ENCODE data around the gene RERE.

Gene RERE

GRCh38 chr1:8562881-8563865 lies 254.3 kb downstream of the RERE start:
- POLR2A ChIA-PET, result no interaction called here

GRCh38 chr1:8562222-8562621 lies 255.2 kb downstream of the RERE start:
- DNase-seq (ENCODE audit: extremely low spot score), result no peak
- POLR2A ChIA-PET, result no interaction called here
- TF ChIP-seq ARNT (IDR thresholded peaks at IDR 0.05), result no peak
- no peak for TF ChIP-seq CTBP1 (IDR thresholded peaks at IDR 0.05; ENCODE audit: borderline replicate concordance)
- no peak for TF ChIP-seq SP1 (IDR thresholded peaks at IDR 0.05)
- no peak for TF ChIP-seq NFRKB (IDR thresholded peaks at IDR 0.05)
- no peak for TF ChIP-seq HDGF (IDR thresholded peaks at IDR 0.05; ENCODE audit: borderline replicate concordance)
- no peak for TF ChIP-seq PKNOX1 (IDR thresholded peaks at IDR 0.05)
- no peak for TF ChIP-seq FOXK2 (IDR thresholded peaks at IDR 0.05)
- no peak for TF ChIP-seq ZNF384 (IDR thresholded peaks at IDR 0.05)
- TF ChIP-seq FOXA1 (IDR thresholded peaks at IDR 0.05), result no peak
- CTCF ChIA-PET, result interaction anchor here (1.0 to 2.4 kb wide), 7 partner anchors 8 to 287 kb away, joined by 3 to 13 read pairs (median 5); no protein-coding TSS in a partner anchor

More at GRCh38 chr1:8562881-8563865, 254.3 kb downstream of the RERE start:
- DNase-seq (ENCODE audit: extremely low spot score), result no peak
- CTCF ChIA-PET, result interaction anchor here (1.0 to 1.6 kb wide), 3 partner anchors 23 to 165 kb away, joined by 3 to 7 read pairs (median 3); no protein-coding TSS in a partner anchor
- TF ChIP-seq SUZ12 (IDR thresholded peaks at IDR 0.05), result no peak
- TF ChIP-seq NFRKB (IDR thresholded peaks at IDR 0.05), result no peak
- TF ChIP-seq FOXA1 (IDR thresholded peaks at IDR 0.05), result no peak
- no peak for TF ChIP-seq L3MBTL2 (conservative IDR thresholded peaks at IDR 0.05)
- no peak for TF ChIP-seq TARDBP (IDR thresholded peaks at IDR 0.05)
- TF ChIP-seq FOXM1 (IDR thresholded peaks at IDR 0.05; ENCODE audit: borderline replicate concordance), result no peak
- no peak for TF ChIP-seq HDGF (IDR thresholded peaks at IDR 0.05; ENCODE audit: borderline replicate concordance)
- no peak for TF ChIP-seq BHLHE40 (IDR thresholded peaks at IDR 0.05; ENCODE audit: borderline replicate concordance)
- no peak for TF ChIP-seq CTBP1 (IDR thresholded peaks at IDR 0.05; ENCODE audit: borderline replicate concordance)
- no peak for TF ChIP-seq LEF1 (IDR thresholded peaks at IDR 0.05; ENCODE audit: borderline replicate concordance)
- TF ChIP-seq ARNT (IDR thresholded peaks at IDR 0.05), result no peak
- no peak for TF ChIP-seq ZNF384 (IDR thresholded peaks at IDR 0.05)
- no peak for TF ChIP-seq SP1 (IDR thresholded peaks at IDR 0.05)
- TF ChIP-seq ELF4 (IDR thresholded peaks at IDR 0.05), result no peak
- TF ChIP-seq FOXK2 (IDR thresholded peaks at IDR 0.05), result no peak
- no peak for TF ChIP-seq PKNOX1 (IDR thresholded peaks at IDR 0.05)

GRCh38 chr1:8560611-8561544 lies 256.6 kb downstream of the RERE start:
- no peak for TF ChIP-seq PKNOX1 (IDR thresholded peaks at IDR 0.05)
- no peak for TF ChIP-seq FOXM1 (IDR thresholded peaks at IDR 0.05; ENCODE audit: borderline replicate concordance)
- no peak for TF ChIP-seq LEF1 (IDR thresholded peaks at IDR 0.05; ENCODE audit: borderline replicate concordance)
- no peak for TF ChIP-seq NFRKB (IDR thresholded peaks at IDR 0.05)
- TF ChIP-seq HDGF (IDR thresholded peaks at IDR 0.05; ENCODE audit: borderline replicate concordance), result no peak
- POLR2A ChIA-PET, result no interaction called here
- CTCF ChIA-PET, result interaction anchor here (0.6 to 2.4 kb wide), 13 partner anchors 9 to 319 kb away, joined by 3 to 13 read pairs (median 5); no protein-coding TSS in a partner anchor
- peak; percentile 40 for DNase-seq (ENCODE audit: extremely low spot score)

- TF ChIP-seq ZNF384 (IDR thresholded peaks at IDR 0.05) (no peak), ELF4 (IDR thresholded peaks at IDR 0.05) (no peak), NFRKB (IDR thresholded peaks at IDR 0.05) (no peak), FOXM1 (IDR thresholded peaks at IDR 0.05; ENCODE audit: borderline replicate concordance) (no peak), ARNT (IDR thresholded peaks at IDR 0.05) (no peak), TARDBP (IDR thresholded peaks at IDR 0.05) (no peak), L3MBTL2 (conservative IDR thresholded peaks at IDR 0.05) (no peak), HDGF (IDR thresholded peaks at IDR 0.05; ENCODE audit: borderline replicate concordance) (no peak), FOXK2 (IDR thresholded peaks at IDR 0.05) (no peak), PKNOX1 (IDR thresholded peaks at IDR 0.05) (no peak), SP1 (IDR thresholded peaks at IDR 0.05) (no peak), LEF1 (IDR thresholded peaks at IDR 0.05; ENCODE audit: borderline replicate concordance) (no peak), FOXA1 (IDR thresholded peaks at IDR 0.05) (no peak)
- ChIA-PET CTCF (interaction anchor here (0.8 to 2.4 kb wide), 3 partner anchors 8 to 289 kb away, joined by 3 to 12 read pairs (median 6); no protein-coding TSS in a partner anchor), POLR2A (no interaction called here)
- no peak for DNase-seq (ENCODE audit: extremely low spot score)
Observed at GRCh38 chr1:8560035-8560434, 257.4 kb downstream of the RERE start.
